GM18505 (cell line): ENCODE results near the gene RYK.
"Not testable (repeated sequence)": the region's sequence is repeated elsewhere in the genome, so short reads cannot be mapped to it uniquely, and the experiment has no call there.

Source experiments
- ATAC-seq: cut with Tn5 transposase; IDR thresholded peaks from one replicate; pipeline ENCODE4 v1.9.1; 2021; ENCODE audit not compliant: unreplicated experiment
- POLR2A ChIP-seq: IDR thresholded peaks from 4 replicates; pipeline ENCODE4 v1.6.1; 2011; ENCODE audit warnings: borderline replicate concordance; ENCODE audit not compliant: insufficient read depth, insufficient read length; ENCODE audit errors: extremely low read depth

RYK gene

DNA sequence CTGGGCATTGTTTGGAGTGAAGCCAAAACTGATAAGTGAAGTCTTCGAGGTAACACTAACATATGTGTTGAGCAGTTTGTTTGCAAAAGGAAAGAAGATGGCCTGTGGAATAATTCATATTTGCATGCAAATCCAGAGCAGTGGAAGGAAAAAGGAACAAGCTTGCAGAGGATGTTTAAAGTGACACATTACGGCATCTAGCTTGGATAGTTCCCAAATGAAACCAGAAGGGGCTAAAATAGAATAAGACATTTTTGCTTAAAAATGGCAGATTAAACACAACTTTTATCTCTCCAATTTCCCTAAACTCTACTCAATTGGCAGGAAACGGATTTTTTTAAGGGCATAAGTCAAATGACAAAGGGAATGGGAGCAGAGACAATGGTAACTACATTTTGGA, 25.4 kb upstream of the RYK start:
- no peak for TF ChIP-seq POLR2A
- no peak for ATAC-seq

DNA sequence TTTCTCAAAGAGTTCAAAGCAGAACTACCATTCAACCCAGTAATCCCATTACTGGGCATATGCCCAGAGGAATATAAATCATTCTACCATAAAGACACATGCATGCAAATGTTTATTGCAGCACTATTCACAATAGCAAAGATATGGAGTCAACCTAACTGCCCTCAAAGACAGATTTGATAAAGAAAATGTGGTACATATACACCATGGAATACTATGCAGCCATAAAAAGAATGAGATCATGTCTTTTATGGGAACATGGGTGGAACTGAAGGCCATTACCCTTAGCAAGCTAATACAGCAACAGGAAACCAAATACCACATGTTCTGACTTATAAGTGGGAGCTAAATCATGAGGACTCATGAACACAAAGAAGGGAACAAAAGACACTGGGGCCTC, 24.5 kb upstream of the RYK start:
- ATAC-seq: not testable (repeated sequence)

DNA sequence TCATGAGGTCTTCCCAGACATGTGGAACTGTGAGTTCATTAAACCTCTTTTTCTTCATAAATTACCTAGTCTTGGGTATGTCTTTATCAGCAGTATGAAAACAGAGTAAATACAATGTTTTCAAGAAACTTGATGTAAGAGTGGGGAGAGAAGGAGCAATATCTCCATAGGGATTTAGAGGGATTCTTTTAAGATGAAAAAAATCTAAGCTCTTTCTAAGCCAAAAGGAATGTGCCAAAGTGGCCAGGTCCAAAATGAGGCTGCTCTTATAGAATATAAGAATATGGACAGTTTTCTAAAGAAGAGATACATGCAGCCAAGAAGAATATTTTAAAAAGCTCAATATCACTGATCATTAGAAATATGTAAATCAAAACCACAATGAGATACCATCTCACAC, 23.9 kb upstream of the RYK start:
- TF ChIP-seq POLR2A: no peak
- ATAC-seq: no peak

DNA sequence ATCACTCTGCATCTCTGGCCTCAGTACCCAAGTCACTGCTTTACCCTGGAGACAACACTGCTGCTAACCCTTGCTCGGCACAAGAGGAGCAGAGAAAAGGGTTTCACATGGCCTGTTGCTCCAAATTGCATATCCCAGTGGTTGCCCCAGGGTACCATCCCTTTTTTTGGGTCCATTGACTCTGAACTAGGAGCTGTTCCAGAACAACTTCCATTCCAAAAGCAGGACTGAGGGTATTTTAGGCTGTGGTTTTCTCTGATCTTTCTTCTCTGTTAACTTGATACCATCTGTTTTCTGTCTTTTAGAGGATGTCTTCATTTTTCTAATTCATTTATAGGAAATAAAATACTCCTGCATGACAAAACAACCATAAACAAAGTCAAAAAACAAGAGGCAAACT, 17.3 kb upstream of the RYK start:
- TF ChIP-seq POLR2A: no peak
- ATAC-seq: no peak

DNA sequence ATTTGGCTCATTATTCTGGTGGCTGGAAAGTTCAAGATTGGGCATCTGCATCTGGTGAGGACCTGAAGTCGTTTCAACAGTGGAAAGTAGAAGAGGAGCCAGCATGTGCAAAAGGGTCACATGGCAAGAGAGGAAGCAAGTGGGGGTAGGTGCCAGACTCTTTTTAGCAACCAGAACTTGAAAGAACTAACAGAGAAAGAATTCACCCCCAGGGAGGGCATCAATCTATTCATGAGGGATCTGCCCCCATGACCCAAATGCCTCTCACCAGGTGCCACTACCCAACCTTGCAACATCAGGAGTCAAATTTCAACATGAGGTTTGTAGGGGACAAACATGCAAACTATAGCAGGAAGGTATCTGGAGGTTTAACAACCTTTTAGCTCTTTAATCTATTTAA, 10.3 kb upstream of the RYK start:
- TF ChIP-seq POLR2A: no peak
- ATAC-seq: no peak

DNA sequence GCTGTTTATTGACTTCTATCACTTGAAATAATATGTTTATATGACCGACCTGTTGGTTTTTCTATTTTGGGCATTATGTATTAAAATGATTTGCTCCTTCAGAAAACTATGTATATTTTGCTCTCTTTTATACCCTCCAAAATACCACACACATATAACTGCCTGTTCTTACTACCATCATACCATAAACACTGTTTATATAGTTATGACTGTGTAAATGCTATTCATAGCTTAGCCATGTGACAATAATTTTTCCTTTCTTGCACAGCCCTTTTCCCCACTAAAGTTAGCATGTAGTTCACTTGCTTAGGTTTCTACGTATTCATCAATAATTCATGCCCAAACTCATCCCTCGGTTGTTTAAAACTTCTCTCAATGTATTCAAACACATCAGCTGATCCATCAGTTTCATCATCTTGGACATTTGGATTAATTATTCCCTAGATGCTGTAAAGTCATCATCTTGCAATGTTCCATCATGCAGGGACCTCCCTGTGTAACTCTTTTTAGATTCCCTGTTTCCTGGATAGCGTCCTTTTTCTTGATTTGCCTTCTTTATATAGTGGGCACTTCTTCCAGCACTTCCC, 8.2 kb upstream of the RYK start:
- no peak for TF ChIP-seq POLR2A
- no peak for ATAC-seq

DNA sequence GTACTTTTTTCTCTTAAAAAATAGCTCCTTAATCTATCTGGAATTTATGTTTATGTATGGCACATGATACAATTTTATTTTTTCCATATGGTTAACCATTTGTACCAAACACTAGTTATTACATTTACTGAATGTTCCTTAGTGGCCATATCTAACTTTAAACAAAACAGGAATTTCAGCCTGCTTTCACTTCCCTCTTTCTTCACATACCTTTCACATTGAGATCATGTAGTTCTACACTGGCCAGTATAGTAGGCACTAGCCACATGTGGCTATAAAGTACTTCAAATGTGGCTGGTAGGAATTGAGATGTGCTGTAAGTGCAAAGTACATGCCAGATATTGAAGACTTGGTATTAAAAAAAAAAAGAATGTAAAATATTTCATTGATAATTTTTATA, 4.7 kb upstream of the RYK start:
- no peak for ATAC-seq
- no peak for TF ChIP-seq POLR2A

DNA sequence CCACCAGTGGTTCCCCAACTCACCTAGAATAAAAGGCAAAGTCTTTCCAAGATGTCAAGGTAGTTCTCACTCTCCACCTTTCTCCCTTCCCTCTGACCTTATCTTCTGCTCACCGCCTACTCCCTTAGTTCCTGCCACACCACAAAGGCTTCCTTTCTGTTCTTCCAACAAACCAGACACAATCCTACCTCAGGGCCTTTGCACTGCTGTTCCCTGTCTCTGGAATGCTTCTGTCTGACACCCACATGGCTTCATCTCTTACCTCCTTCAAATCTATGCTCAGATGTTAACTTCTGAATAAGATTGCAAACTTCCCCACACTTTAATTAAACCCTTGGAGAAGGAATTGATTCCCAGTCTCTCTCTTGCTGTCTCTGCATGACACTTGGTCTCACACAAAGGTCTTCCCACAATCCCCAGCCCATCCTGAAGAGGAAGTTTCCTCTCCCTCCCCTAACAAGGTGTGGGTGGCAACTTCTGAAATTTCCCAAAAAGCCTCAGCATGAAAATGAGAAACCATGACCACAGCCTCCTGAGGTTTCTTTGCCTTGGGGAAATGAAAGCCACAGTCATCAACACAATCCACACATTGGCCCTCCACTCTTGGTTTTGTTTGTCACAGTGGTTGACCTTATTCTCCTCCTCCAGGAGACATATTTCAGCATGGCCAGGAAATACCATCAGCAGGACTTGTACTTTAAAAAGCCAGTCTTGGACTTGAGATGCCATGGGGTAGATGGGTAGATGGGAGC, 3.0 kb upstream of the RYK start:
- no peak for ATAC-seq
- TF ChIP-seq POLR2A: no peak

DNA sequence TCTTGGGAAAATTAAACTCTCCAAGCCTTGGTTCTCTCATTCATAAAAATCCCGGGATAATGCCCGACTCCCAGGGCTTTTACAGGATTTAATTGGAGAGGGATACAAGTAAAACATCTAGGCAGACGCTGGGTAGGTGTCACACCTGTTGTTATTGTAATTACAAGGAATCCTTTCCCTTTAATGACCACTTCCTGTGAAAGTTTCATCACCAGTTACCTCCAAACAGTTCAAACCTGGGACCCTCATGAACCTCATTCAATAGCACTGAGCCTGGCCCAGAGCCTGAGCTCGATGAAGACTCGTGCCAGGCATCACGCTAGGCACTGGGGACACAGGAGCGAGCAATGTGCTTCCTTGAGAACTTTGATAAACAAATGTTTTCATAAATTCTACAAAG, 2.1 kb upstream of the RYK start:
- ATAC-seq: no peak
- no peak for TF ChIP-seq POLR2A

DNA sequence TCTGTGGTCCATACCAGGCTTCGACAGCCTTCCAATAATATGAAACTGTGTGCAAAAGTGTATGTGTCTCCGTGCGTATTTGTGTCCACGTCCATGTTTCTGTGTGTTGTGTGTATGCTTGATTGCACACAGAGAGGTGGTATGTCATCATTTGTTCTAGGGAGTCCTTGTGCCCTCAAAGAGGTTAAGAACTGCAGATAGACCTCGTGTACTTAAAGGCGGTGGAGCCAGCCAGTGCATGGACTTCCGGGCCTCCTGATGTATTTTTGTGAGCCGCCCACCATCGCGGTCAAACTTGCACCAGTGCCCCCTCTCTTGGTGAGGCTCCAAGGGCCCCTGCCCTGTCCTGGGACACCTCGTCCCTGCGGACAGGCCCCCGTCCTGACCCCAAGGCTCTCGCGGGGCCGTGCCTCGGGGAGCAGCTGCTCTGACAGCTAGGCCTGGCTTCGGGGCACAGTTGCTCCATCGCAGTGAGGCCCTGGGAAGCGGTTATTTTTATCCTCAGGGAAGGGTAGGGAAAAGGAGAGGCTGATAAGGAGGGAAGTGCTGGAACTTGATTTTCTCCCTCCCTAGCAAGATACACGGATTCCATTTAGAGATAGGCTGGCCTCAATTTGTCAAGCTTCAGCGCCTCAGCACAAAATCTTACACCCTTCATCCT, 1.2 kb upstream of the RYK start:
- no peak for TF ChIP-seq POLR2A
- no peak for ATAC-seq

DNA sequence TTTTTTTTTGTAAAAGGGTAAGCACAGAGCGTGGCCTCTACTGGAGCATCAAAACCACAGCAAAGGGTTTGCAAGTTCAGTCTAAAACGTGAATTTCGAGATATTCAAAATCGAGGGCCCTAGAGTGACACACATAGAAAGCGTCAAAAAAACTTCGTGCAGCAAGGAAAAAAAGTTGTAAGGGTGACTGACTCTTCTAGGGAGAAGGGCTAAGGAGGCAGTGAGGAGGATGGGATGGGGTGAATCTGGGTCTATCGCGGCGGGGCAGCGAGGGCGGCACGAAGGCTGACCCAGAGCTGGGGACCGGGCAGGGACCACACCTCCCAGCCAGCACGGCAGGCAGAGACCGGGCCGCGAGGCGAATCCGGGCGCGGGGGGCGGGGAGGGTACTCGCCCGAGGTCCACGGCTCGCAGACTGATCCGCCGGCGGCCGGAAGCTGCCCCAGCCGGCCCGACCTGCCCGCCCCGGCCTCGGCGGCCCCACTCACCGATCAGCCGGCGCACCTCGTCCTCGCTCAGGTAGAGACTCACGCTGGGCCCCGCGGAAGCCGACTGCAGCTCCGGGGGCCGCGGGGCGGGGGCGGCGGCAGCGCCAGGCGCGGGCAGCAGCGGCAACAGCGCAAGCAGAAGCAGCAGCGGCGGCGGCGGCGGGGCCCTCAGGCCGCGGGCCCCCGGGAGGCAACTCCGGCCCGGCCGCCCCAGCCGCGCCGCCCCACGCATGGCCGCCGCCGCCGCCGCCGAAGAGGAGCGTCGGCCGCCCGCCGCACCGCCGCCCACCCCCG, 533 bp downstream of the RYK start:
- no peak for TF ChIP-seq POLR2A
- ATAC-seq: peak; percentile 45

DNA sequence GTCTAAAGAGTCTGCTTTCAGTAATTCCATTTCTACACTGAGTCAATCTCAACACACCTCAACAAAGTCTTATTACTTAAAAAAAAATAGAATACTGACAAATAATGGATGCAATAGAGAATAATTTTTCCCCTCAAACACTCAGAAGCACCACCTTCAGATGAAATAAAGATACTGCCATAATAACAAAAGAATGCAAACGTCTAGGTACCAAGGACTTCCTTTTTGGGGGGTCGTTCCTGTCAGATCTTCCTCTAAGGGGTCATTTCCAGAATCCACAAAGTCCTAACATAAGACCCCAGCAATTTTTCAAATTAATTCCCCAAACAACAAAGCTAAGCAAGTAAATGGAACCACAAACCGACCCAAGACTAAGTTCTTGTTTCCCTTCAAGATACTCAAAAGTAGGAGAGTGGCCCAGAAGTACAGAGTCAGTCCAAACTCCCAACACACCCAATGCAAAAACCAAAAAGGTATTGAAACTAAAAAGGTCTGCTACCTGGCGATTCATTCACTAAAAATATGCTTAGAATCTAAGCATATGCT, 1.3 kb downstream of the RYK start:
- no peak for ATAC-seq
- TF ChIP-seq POLR2A: no peak

DNA sequence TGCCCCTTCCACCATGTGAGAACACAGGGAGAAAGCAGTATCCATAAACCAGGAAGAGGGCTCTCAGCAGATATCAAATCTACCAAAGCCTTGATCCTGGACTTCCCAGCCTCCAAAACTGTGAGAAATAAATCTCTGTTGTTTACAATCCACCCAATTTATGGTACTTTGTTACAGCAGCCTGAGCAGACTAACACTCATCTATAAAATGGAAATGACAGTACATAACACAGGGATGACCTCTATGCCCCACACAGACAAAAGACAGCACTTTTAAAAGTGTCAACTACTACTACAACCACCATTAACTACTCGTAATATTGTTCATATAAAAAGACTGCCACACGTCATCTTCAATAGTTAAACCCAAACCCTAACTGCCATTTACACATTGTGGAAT, 5.7 kb downstream of the RYK start:
- ATAC-seq: no peak
- no peak for TF ChIP-seq POLR2A

DNA sequence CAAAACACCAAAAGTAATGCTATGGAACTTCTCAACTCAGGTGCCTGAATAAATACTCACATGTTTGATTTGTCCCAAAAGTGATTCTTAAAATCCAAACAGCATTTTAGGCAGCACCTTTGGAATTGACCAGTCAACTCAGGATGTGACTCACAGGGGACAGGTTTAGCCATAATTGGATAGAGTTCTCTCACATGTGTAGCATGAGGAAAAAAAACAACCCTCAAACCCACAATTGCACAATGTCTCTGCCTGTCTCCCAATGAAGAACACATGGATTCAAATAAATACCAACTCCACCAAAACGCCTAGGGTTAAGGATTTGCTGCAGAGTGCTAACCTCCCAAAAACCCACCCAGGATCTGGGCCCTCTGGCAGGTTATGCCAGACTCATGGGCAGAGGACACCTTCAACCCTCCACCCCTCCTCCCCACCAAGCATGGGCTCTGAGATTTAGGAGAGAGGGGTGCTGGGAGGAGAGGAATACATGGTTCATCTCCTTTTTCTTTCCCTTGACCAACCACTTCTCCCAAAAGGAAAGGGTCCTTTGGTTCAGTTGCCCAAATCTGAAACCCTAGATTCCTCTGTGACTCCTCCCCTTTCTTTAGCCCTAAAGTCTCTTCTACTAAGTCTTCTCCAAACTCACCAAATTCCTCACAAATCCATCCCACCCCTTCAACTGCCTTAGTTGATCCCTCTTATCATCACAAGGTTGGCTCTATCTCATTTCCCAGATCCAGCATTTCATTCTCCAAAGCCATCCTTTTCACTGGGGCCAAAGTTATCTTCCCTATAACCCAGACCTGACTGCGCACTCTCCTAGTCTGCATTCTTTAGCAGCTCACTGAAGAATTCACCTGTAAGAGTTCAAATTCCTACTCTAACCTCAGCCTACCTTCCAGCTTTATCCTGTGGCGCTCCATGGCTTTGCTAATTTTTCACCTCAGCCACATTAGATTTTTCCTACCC, 7.7 kb downstream of the RYK start:
- ATAC-seq: no peak
- TF ChIP-seq POLR2A: no peak
